OCI-LY3 (cell line): ENCODE data around the gene PIP5K1C.

Experiments
- EZH2phosphoT487 ChIP-seq: fragments of 200-600 bp; shearing (Covaris generic); IDR thresholded peaks from 2 replicates; pipeline ENCODE4 v1.6.1; 2018; ENCODE audit warnings: antibody characterized with exemption, mixed run types, low read depth
- TF ChIP-seq, protein P1 (sequence below): fragments of 200-600, 300-600 bp; sonication (generic); IDR thresholded peaks from 2 replicates; pipeline ENCODE4 v1.5.1; 2014; ENCODE audit warnings: antibody characterized with exemption, low read length, low read depth

DNA sequence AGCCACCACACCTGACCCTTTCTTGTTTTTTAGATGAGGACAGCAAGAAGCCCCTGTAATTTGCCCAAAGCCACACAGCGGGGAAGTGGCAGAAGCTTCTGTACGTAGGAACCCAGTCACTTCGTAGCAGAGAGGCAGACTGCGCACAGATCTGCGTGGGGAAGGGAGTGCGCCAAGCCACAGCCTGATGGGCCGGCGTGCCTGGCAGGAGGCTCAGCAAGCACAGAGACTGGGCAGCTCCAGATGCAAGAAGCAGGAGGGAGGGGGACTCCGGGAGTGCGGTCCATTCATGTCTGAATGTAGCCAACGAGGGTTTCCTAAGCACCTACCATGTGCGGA is 7.6 kb upstream of the PIP5K1C start:
- TF ChIP-seq, protein P1, sequence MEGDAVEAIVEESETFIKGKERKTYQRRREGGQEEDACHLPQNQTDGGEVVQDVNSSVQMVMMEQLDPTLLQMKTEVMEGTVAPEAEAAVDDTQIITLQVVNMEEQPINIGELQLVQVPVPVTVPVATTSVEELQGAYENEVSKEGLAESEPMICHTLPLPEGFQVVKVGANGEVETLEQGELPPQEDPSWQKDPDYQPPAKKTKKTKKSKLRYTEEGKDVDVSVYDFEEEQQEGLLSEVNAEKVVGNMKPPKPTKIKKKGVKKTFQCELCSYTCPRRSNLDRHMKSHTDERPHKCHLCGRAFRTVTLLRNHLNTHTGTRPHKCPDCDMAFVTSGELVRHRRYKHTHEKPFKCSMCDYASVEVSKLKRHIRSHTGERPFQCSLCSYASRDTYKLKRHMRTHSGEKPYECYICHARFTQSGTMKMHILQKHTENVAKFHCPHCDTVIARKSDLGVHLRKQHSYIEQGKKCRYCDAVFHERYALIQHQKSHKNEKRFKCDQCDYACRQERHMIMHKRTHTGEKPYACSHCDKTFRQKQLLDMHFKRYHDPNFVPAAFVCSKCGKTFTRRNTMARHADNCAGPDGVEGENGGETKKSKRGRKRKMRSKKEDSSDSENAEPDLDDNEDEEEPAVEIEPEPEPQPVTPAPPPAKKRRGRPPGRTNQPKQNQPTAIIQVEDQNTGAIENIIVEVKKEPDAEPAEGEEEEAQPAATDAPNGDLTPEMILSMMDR = no peak
- TF ChIP-seq EZH2phosphoT487 = no peak
